Kidney (tissue), 14 donors: ENCODE results near the gene FIG4. TPM values are rescaled to one million over a fixed set of nuclear protein-coding genes. Genes with fewer than 3 reads are reported as not detected.

Experiments
- DNase-seq, 5 donors: peaks; one replicate each; pipeline ENCODE4 v3.0.0-alpha.2; 2013 to 2020
- FAIRE-seq: peaks from 2 replicates; lab custom pipeline; 2012; peaks lifted over from hg19 to GRCh38; lab: Jason Lieb, UNC
- H3K27ac ChIP-seq, 2 donors: one replicate each; pipeline ENCODE4 v1.7.0; 2013; ENCODE audit warnings: low read depth in 2 of 2, low read length in 2 of 2, inconsistent platforms in 1 of 2
- H3K27me3 ChIP-seq: one replicate; pipeline ENCODE4 v1.7.1; 2013; ENCODE audit warnings: low read length, inconsistent platforms; ENCODE audit not compliant: control insufficient read depth, insufficient read depth
- H3K36me3 ChIP-seq, 3 donors: one replicate each; pipeline versions ENCODE4 v1.7.0 to v1.7.1; 2013; ENCODE audit warnings: low read length in 3 of 3, control low read depth in 1 of 3, inconsistent platforms in 1 of 3; ENCODE audit not compliant: insufficient read depth in 3 of 3, control insufficient read depth in 2 of 3
- H3K4me1 ChIP-seq, 3 donors: one replicate each; pipeline versions ENCODE4 v1.7.0 to v1.7.1; 2013; ENCODE audit warnings: low read length in 3 of 3, inconsistent platforms in 1 of 3, low read depth in 1 of 3; ENCODE audit not compliant: control insufficient read depth in 2 of 3, insufficient read depth in 2 of 3
- H3K4me3 ChIP-seq, 3 donors: one replicate each; pipeline versions ENCODE4 v1.7.0 to v1.8.1; 2013; ENCODE audit warnings: low read length in 3 of 3, control low read depth in 1 of 3, inconsistent platforms in 1 of 3
- H3K9ac ChIP-seq, 3 donors: one replicate each; pipeline versions ENCODE4 v1.7.0 to v1.7.1; 2013; ENCODE audit warnings: low read length in 3 of 3, control low read depth in 1 of 3, inconsistent platforms in 1 of 3
- H3K9me3 ChIP-seq, 3 donors: one replicate each; pipeline versions ENCODE4 v1.7.0 to v1.7.1; 2013; ENCODE audit warnings: low read length in 3 of 3, control low read depth in 1 of 3, inconsistent platforms in 1 of 3; ENCODE audit not compliant: control insufficient read depth in 2 of 3, insufficient read depth in 1 of 3
- intact Hi-C: fragments of 100-400 bp; cut with DNase I; formaldehyde crosslinking; loops from one replicate; pipeline ENCODE4 v1.11.1; 2022
- polyA plus RNA-seq: library from polyadenylated mRNA; stranded (reverse); fragments of 350-450 nt; fragmentation: Illumina TruSeq; extraction: RNeasy Lipid Tissue Mini Kit (QIAGEN cat#74804); gene quantifications from one replicate; pipeline ENCODE4 v1.2.3, GENCODE V29; 2014; ENCODE audit warnings: low read depth, low replicate concordance; ENCODE audit not compliant: insufficient read depth
- total RNA-seq: library from RNA; stranded (reverse); fragmentation: NEBNext Ultra II Directional; extraction: Animal tissue kit (Norgen Biotek cat#: 25700); gene quantifications from one replicate; pipeline ENCODE4 v1.2.1, GENCODE V29; 2021
- TF ChIP-seq, protein P1 (sequence below): IDR thresholded peaks from 3 replicates; pipeline ENCODE4 v1.5.1; 2012; ENCODE audit warnings: mild to moderate bottlenecking, moderate library complexity, borderline replicate concordance; ENCODE audit not compliant: insufficient read depth; ENCODE audit errors: extremely low read depth
- donor health status: control.
- donor health status: control.
- donor health status: control.
- donor health status: control.
- donor health status: control.
- donor health status: DM: yes; HTN: yes; CAD: no.
- donor health status: Normal renal cell carcinoma (clear cell type).

FIG4 gene
- total and polyA plus RNA-seq, 2 donors from 2014 or later = 13.1 to 17.8 TPM

- TF ChIP-seq, protein P1, sequence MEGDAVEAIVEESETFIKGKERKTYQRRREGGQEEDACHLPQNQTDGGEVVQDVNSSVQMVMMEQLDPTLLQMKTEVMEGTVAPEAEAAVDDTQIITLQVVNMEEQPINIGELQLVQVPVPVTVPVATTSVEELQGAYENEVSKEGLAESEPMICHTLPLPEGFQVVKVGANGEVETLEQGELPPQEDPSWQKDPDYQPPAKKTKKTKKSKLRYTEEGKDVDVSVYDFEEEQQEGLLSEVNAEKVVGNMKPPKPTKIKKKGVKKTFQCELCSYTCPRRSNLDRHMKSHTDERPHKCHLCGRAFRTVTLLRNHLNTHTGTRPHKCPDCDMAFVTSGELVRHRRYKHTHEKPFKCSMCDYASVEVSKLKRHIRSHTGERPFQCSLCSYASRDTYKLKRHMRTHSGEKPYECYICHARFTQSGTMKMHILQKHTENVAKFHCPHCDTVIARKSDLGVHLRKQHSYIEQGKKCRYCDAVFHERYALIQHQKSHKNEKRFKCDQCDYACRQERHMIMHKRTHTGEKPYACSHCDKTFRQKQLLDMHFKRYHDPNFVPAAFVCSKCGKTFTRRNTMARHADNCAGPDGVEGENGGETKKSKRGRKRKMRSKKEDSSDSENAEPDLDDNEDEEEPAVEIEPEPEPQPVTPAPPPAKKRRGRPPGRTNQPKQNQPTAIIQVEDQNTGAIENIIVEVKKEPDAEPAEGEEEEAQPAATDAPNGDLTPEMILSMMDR = no peak
- intact Hi-C loops = no loop called here
- no peaks in the 10 kb centered on the region for H3K36me3 ChIP-seq
- no peaks in the 10 kb centered on the region for H3K27me3 ChIP-seq
- no peak overlapping the region for H3K4me3 ChIP-seq
- no peak overlapping the region for H3K9ac ChIP-seq
- DNase-seq = no peak
- no peak for FAIRE-seq
- H3K9me3 ChIP-seq = no peaks in the 10 kb centered on the region
- H3K27ac ChIP-seq = no peak overlapping the region
- H3K4me1 ChIP-seq = no peaks in the 10 kb centered on the region
These were observed 56.1 kb downstream of the FIG4 start for GRCh38 chr6:109747221-109747620.

DNA sequence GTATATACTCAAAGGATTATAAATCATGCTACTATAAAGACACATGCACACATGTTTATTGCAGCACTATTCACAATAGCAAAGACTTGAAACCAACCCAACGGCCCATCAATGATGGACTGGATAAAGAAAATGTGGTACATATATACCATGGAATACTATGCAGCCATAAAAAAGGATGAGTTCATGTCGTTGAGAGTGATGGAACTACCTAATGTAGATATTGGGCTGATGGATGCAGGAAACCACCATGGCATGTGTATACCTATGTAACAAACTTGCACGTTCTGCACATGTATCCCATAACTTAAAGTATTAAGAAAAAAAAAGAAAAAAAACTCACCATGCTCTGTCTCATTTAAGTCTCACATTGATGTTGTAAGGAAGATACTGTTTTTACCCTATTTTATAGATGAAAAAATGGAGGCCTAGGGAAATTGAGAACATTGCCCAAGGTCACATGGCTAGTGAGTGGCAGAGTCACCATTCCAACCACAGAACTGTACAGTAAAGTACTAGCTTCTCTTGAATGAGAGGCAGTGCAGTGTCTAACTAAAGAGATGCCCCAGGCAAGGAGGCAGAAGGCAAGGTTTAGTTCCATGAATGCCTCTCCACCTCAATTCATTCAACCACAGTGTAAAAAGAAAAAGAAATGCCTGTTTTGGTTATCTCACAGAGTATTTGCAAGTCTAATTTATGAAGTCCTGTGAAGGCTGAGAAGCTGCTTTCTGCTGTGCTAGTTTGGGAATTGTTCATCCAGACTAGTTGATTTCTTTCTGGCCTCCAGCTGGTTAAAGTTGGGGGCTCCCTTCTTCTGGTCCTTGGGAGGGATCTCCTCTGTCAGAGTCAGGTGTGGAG lies 68.2 kb downstream of the FIG4 start:
- no peaks in the 10 kb centered on the region for H3K36me3 ChIP-seq
- no peak overlapping the region for H3K9ac ChIP-seq
- TF ChIP-seq, protein P1 = no peak
- no peak overlapping the region for H3K4me3 ChIP-seq
- H3K9me3 ChIP-seq = no peaks in the 10 kb centered on the region
- no peak overlapping the region for H3K27ac ChIP-seq
- intact Hi-C loops = no loop called here
- FAIRE-seq = no peak
- no peaks in the 10 kb centered on the region for H3K4me1 ChIP-seq
- H3K27me3 ChIP-seq = no peaks in the 10 kb centered on the region
- DNase-seq = no peak

DNA sequence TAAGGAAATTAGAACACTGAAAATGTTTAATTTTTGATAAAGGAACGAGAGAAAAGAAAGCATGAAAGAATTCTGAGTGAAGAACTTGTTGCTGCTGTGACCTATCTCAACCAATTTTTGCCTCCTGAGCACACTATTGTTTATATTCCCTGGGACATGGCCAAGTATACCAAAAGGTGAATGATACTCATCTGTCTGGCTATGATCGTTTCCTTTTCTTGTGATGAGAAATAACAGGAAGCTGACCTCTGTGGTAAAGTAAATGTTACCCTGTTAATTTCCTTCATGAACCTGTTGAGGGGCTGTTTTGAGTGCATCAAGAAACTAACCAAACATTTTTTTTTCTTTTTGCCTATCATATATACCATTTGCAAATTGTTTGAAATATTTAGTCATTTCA lies 69.1 kb downstream of the FIG4 start:
- no peaks in the 10 kb centered on the region for H3K9me3 ChIP-seq
- H3K4me3 ChIP-seq = no peak overlapping the region
- no peak overlapping the region for H3K27ac ChIP-seq
- H3K9ac ChIP-seq = no peak overlapping the region
- TF ChIP-seq, protein P1 = no peak
- no peak for DNase-seq
- no peaks in the 10 kb centered on the region for H3K36me3 ChIP-seq
- FAIRE-seq = no peak
- no peaks in the 10 kb centered on the region for H3K27me3 ChIP-seq
- H3K4me1 ChIP-seq = no peaks in the 10 kb centered on the region
- intact Hi-C loops = no loop called here

DNA sequence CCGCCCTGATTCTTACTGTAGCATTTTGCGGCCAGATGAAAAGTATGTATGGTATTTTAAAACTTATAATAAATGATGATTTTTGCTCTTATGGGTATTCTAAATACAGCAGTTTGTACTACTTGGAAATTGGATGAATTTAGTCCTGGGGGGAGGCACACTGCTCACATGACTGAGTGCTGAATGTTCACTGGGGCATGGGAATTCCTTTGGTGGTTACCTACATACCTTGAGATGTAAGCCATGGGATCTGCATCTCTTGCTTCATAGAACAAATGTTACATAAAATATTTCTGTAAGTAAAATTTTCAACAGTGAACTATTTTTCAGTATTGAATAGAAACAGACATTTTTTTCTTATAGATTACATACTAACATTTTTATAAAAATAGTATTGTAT lies 71.1 kb downstream of the FIG4 start:
- H3K4me1 ChIP-seq = no peaks in the 10 kb centered on the region
- H3K27me3 ChIP-seq = no peaks in the 10 kb centered on the region
- peaks cover 0 to 2% (median 0%) of the 10 kb centered on the region in 3 donors for H3K36me3 ChIP-seq
- H3K9ac ChIP-seq = no peak overlapping the region
- TF ChIP-seq, protein P1 = no peak
- intact Hi-C loops = no loop called here
- H3K9me3 ChIP-seq = no peaks in the 10 kb centered on the region
- FAIRE-seq (no peak), DNase-seq (peak in 2 of 5 donors; percentile 12 to 19)
- no peak overlapping the region for H3K27ac ChIP-seq
- H3K4me3 ChIP-seq = no peak overlapping the region
